PC-3 (cell line): ENCODE measurements around the gene TM2D1. TPM values are rescaled to one million over a fixed set of nuclear protein-coding genes. Genes with fewer than 3 reads are reported as not detected.
"Not testable (repeated sequence)": the region's sequence is repeated elsewhere in the genome, so short reads cannot be mapped to it uniquely, and the experiment has no call there.

Source experiments
- ATAC-seq: fragments of 200-7000 bp; cut with Tn5 transposase; 2 replicates; pipeline ENCODE4 v1.9.1; 2020; ENCODE audit warnings: mild to moderate bottlenecking, moderate library complexity
- BruUV-seq: library from RNA; stranded (reverse); fragments of 400-500 nt; replicated peaks from 2 replicates; lab custom pipeline; 2021; lab: Mats Ljungman, UMichigan
- CTCF ChIA-PET: fragments of 300-600 bp; sonication (Branson Sonifier 250); formaldehyde crosslinking; loops from one replicate; lab custom pipeline; 2022; ENCODE audit warnings: antibody characterized with exemption; lab: Charles Lee
- POLR2A ChIA-PET: fragments of 300-600 bp; sonication (Branson Sonifier 250); formaldehyde crosslinking; loops from one replicate; lab custom pipeline; 2022; ENCODE audit warnings: antibody characterized with exemption; ENCODE audit not compliant: unreplicated experiment; lab: Charles Lee
- DNase-seq: peaks from one replicate; pipeline ENCODE4 v3.0.0-alpha.2; 2015
- H2AFZ ChIP-seq: fragments of 300-600 bp; sonication (generic); 2 replicates; pipeline ENCODE4 v1.6.0; 2016; ENCODE audit warnings: antibody characterized with exemption, low read length
- H3F3A ChIP-seq: fragments of 300-600 bp; sonication (generic); one replicate; pipeline ENCODE4 v1.6.0; 2017; ENCODE audit warnings: antibody characterized with exemption, low read length, control low read depth, mild to moderate bottlenecking; ENCODE audit not compliant: unreplicated experiment
- H3K27ac ChIP-seq: fragments of 300-600 bp; sonication (generic); 2 replicates; pipeline ENCODE4 v1.5.1; 2016; ENCODE audit warnings: mild to moderate bottlenecking, low read length
- H3K27me3 ChIP-seq: fragments of 300-600 bp; sonication (generic); 2 replicates; pipeline ENCODE4 v1.6.1; 2016; ENCODE audit warnings: low read length, mixed read lengths
- H3K36me3 ChIP-seq: fragments of 300-600 bp; sonication (generic); 2 replicates; pipeline ENCODE4 v1.6.1; 2016; ENCODE audit warnings: low read depth, mixed run types, low read length, mixed read lengths
- H3K4me1 ChIP-seq: fragments of 300-600 bp; sonication (generic); 2 replicates; pipeline ENCODE4 v1.5.1; 2016; ENCODE audit warnings: low read length; ENCODE audit not compliant: insufficient read depth
- H3K4me2 ChIP-seq: fragments of 300-600 bp; sonication (generic); 2 replicates; pipeline ENCODE4 v1.6.0; 2016; ENCODE audit warnings: low read length
- H3K4me3 ChIP-seq: fragments of 300-600 bp; sonication (generic); 2 replicates; pipeline ENCODE4 v1.5.1; 2016; ENCODE audit warnings: mild to moderate bottlenecking, low read length, mixed read lengths
- H3K79me2 ChIP-seq: fragments of 300-600 bp; sonication (generic); 2 replicates; pipeline ENCODE4 v1.6.1; 2017; ENCODE audit warnings: low read length, mixed read lengths
- H3K9ac ChIP-seq: fragments of 300-600 bp; sonication (generic); 2 replicates; pipeline ENCODE4 v1.6.0; 2016; ENCODE audit warnings: mild to moderate bottlenecking, low read length
- H3K9me2 ChIP-seq: fragments of 300-600 bp; sonication (generic); replicated peaks from 2 replicates; pipeline ENCODE4 v1.6.1; 2016; ENCODE audit warnings: mixed run types, low read length, mixed read lengths
- H3K9me3 ChIP-seq: fragments of 300-600 bp; sonication (generic); 2 replicates; pipeline ENCODE4 v1.6.1; 2016; ENCODE audit warnings: low read length, mixed read lengths
- H4K20me1 ChIP-seq: fragments of 300-600 bp; sonication (generic); 2 replicates; pipeline ENCODE4 v1.6.1; 2016; ENCODE audit warnings: low read length, mixed read lengths
- CTCF ChIP-seq: fragments of 300-600 bp; sonication (generic); conservative IDR thresholded peaks from 2 replicates; pipeline ENCODE4 v1.5.1; 2017; ENCODE audit warnings: antibody characterized with exemption, low read depth, mild to moderate bottlenecking, low read length
- EZH2 ChIP-seq: fragments of 300-600 bp; sonication (generic); IDR thresholded peaks from one replicate; pipeline ENCODE4 v1.6.1; 2017; ENCODE audit warnings: antibody characterized with exemption, mild to moderate bottlenecking, low read length; ENCODE audit not compliant: unreplicated experiment
- EZH2phosphoT487 ChIP-seq: fragments of 300-600 bp; sonication (generic); IDR thresholded peaks from 2 replicates; pipeline ENCODE4 v1.6.1; 2018; ENCODE audit warnings: mild to moderate bottlenecking, antibody characterized with exemption, low read length, borderline replicate concordance
- intact Hi-C: fragments of 100-400 bp; cut with micrococcal nuclease; formaldehyde crosslinking; loops from 2 replicates; pipeline ENCODE4 v1.9.0; 2023
- total RNA-seq: library from RNA; depleted of rRNA; stranded (reverse); fragments of >200 nt; gene quantifications from 2 replicates; pipeline ENCODE4 v1.2.3, GENCODE V29; 2014

TM2D1 gene
- total RNA-seq, 1 experiment from 2014 or later, result 48.0 TPM

GRCh38 chr1:61711969-61712368 lies 13.0 kb downstream of the TM2D1 start:
- Histone ChIP-seq H3K4me2 (no peak overlapping the region), H3K27ac (no peak overlapping the region), H3K4me3 (no peak overlapping the region), H3K9ac (no peak overlapping the region), H2AFZ (no peak overlapping the region), H3K9me2 (no peaks in the 10 kb centered on the region), H3F3A (no peaks in the 10 kb centered on the region), H3K79me2 (peaks cover 45% of the 10 kb centered on the region), H3K4me1 (peaks cover 13% of the 10 kb centered on the region; the same call in 1 of the 2 replicates), H4K20me1 (0 out of 2 replicates have a peak, but pooled peaks cover 4% of the 10 kb centered on the region), H3K9me3 (no peaks in the 10 kb centered on the region), H3K36me3 (peaks cover 20% of the 10 kb centered on the region), H3K27me3 (no peaks in the 10 kb centered on the region)
- POLR2A ChIA-PET, result no interaction called here
- peak; percentile 18 for DNase-seq
- BruUV-seq, result no TSS peak
- CTCF ChIA-PET, result no interaction called here
- peak; percentile 40; the same call in 1 of the 2 replicates for ATAC-seq
- intact Hi-C loops, result no loop called here
- TF ChIP-seq CTCF (no peak), EZH2 (no peak), EZH2phosphoT487 (no peak)

GRCh38 chr1:61711257-61711656 lies 13.7 kb downstream of the TM2D1 start:
- POLR2A ChIA-PET, H3K27ac ChIP-seq, H3K27me3 ChIP-seq, H3K4me3 ChIP-seq, H4K20me1 ChIP-seq, H3K9me3 ChIP-seq, H3K9ac ChIP-seq, H3K4me2 ChIP-seq, intact Hi-C loops, H3F3A ChIP-seq, BruUV-seq, H2AFZ ChIP-seq, H3K9me2 ChIP-seq, CTCF ChIA-PET: not testable (repeated sequence)
- ATAC-seq, result peak; percentile 96
- peaks cover 13% of the 10 kb centered on the region; the same call in 1 of the 2 replicates for H3K4me1 ChIP-seq
- peaks cover 40% of the 10 kb centered on the region for H3K79me2 ChIP-seq
- DNase-seq, result peak; percentile 60
- H3K36me3 ChIP-seq, result peaks cover 20% of the 10 kb centered on the region

GRCh38 chr1:61709908-61710289 lies 15.0 kb downstream of the TM2D1 start:
- H3K79me2 ChIP-seq, result peaks cover 34% of the 10 kb centered on the region
- 0 out of 2 replicates have a peak, but pooled peaks cover 4% of the 10 kb centered on the region for H4K20me1 ChIP-seq
- H3K4me1 ChIP-seq, result peaks cover 13% of the 10 kb centered on the region; the same call in 1 of the 2 replicates
- ChIA-PET POLR2A (no interaction called here), CTCF (no interaction called here)
- H3K36me3 ChIP-seq, result peaks cover 26% of the 10 kb centered on the region
- no peak for TF ChIP-seq EZH2phosphoT487
- no peak for TF ChIP-seq EZH2
- no peak for TF ChIP-seq CTCF
- no peaks in the 10 kb centered on the region for H3K27me3 ChIP-seq
- no peak overlapping the region for H2AFZ ChIP-seq
- no peak overlapping the region for H3K4me2 ChIP-seq
- no peak overlapping the region for H3K4me3 ChIP-seq
- ATAC-seq, result no peak
- DNase-seq, result no peak
- H3K9me2 ChIP-seq, result no peaks in the 10 kb centered on the region
- no TSS peak for BruUV-seq
- H3K9me3 ChIP-seq, result no peaks in the 10 kb centered on the region
- no peak overlapping the region for H3K27ac ChIP-seq
- H3F3A ChIP-seq, result no peaks in the 10 kb centered on the region
- no peak overlapping the region for H3K9ac ChIP-seq
- intact Hi-C loops, result no loop called here
